ENCODE data around the gene DENND6B.

DENND6B gene

DNA sequence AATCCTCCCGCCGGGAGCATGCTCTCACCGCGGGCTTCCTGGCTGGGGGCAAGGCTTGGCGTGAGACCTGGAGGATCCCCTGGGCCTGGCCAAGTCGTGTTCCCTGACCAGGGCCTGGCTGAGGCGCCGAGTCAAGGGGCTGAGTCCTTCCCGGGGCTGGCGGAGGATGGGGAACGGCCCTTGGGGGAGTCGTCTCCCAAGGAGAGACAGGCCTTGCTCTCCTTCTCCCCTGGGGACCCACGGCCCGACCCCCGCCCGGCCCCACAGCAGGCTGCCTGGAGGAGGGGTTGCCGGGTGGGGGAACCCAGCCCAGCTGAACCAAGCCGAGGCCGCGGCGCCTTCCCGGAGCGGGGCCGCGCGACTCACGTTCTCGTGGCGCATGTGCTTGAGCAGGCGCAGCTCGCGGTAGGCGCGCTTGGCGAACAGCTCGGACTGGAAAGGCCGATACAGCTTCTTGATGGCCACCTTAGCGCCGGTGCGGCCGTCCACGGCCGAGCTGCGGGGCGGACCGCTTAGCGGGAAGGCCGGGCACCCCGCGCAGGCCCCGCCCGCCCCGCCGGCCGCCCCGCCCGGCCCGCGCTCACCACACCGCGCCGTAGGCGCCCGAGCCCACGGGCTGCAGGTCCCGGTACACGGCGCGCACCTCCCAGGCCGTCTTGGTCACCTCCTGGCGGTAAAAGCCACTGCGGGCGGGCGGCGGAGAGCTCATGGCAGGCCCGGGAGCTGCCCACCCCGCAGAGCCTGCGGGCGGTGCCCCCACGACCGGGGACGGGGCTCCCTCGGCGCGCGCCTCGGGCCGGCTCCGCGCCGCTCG lies 65.8 kb downstream of the DENND6B start:
- peak overlapping the region; percentile 5 for H3K27ac ChIP-seq
- DNase-seq (ENCODE audit: low read depth, low spot score), result no peak

GRCh38 chr22:50260434-50260800 lies 66.4 kb downstream of the DENND6B start:
- H3K27ac ChIP-seq, result no peak overlapping the region
- DNase-seq (ENCODE audit: low read depth, low spot score), result no peak

DNA sequence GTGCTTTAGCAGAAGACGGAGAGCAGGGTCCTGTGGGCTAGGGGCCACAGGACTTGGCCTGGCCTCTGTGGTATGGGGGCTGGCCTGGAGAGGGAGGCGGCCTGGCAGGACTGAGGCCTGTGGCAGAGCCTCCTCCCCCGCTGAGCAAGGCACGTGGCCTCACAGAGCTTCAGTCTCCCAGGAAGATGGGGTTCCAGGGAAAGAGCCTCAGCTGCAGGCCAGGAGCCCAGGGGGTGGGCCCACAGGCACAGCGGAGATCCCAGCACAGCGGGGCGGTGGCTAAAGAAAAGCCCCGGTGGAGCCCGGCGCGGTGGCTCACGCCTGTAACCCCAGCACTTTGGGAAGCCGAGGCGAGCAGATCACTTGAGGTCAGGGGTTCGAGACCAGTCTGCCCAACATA lies 67.5 kb downstream of the DENND6B start:
- DNase-seq (ENCODE audit: low read depth, low spot score), result no peak
- H3K27ac ChIP-seq, result no peak overlapping the region
